NCI-H446 (cell line): ENCODE measurements around the gene GOLM1.
"Not testable (repeated sequence)": the region's sequence is repeated elsewhere in the genome, so short reads cannot be mapped to it uniquely, and the experiment has no call there.

Experiments
- DNase-seq, 2 experiments: peaks; one replicate each; lab custom pipeline; 2025; lab: John Stamatoyannopoulos, UW

The GOLM1 gene

DNA sequence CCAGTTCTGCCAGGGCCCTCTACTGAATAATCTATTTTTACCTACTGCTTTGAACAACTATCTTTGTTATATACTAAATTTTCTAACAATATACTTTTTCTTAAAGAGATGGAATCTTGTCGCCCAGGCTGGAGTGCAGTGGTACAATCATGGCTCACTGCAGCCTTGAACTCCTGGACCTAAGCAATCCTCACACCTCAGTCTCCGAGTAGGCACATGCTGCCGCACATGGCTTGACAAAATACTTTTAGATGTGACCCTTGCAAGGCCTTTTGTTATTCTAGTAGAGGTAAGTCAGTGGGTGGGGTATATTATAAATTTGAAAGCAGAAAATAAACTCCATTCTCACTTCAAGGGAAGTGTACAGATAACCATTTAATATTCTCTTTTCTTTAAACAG is 7.9 kb downstream of the GOLM1 start:
- no peak for DNase-seq

DNA sequence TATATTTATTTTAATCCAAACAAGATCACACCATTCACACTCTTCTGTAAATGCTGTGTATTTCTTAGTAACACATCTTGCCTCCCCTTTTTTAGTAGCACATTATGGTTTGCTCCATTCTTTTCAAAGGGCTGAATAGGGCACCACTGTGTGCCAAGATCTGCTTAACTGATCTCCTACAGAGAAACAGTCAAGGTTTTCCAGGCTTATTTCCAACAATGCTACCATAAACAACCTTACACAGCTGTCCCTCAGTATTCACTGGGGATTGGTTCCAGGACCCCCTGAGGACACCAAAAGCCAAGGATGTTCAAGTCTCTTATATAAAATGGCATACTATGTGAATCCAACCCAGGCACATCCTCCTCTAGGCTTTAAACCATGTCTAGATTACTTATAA is 16.5 kb downstream of the GOLM1 start:
- DNase-seq, result peak; percentile 72 to 86

DNA sequence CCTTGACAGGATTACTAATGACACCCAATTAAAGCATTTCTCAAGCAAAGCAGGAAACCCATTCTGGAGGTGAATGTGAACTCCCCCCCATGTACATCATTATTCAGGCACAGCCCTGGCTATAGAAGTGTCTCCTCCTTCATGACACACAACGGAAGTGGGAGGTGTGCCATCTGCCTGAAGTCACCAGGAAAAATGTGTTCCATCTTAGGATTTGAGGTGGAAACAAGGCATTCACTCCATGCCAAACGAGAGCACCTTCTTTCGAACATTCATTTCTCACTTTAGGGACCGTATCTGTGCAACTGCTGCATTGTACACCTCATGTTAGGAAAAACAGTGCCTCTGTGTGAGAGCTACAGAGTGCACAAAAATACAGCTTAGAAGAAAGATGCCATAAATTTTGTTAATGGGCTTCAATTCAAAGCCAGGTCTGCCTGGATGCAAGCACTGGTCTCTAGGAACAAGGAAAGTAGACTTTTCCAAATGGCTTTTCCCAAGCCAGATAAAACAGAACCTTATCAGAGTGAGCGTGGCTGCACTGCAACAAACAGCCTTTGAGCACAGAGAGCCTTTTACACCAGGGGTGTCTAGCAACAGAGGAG is 19.4 kb downstream of the GOLM1 start:
- DNase-seq, result peak; percentile 6 to 12

DNA sequence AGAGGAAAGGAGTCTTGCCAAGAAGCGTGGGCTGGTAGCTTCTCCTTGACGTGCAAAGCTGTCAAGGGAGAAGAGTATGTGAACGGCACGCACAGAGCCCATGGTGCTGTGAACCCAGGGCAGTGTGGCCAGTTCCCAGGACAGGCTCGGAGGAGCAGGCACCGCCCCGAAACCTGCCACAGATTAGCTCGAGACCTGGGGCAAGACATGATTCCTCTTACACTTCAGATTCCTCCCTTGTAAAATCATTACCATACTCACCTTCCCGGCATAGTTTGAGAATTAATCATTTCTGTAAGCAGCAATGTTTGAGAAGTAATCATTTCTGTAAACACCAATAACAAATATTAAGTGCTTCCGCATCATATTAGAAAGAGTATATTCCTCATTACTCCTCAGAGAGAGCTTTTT is 19.9 kb downstream of the GOLM1 start:
- DNase-seq, result no peak

DNA sequence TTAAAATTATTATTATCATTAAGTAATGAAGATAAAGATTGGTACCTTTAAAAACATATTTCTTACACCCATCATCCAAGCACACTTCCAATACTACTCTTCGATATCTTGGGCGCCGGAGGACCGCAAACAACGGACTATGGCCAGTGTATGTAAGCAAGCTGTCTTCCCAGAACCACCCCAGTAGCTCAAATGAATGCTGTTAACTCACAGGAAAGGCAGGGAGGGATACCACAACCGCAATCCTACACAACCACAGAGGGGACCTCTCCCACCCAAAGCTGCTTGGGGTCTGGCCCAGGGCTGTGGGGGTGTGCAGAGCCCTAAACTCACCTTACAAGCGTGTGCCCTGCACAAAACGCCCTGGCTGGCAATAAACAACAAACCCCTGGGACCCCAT is 20.6 kb downstream of the GOLM1 start:
- DNase-seq, result no peak

DNA sequence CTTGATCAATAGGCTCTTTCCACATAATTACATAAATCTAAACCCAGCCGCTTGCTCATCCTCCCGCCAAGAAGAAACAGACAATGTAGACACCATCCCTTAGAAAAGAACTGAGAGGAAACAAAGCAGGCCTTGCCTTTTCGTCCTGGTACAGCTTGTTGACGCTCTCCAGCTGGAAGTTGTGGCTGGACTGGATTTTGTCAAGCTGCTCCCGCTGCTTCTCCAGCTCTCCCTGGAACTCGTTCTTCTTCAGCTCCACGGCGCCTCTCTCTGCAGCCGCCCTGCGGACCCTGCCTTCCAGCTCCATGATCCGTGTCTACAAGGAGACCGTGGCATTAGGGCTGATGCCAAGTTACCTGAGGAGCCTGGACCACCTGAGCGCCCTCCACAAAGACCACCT is 22.1 kb downstream of the GOLM1 start:
- DNase-seq, result peak in 1 of 2 experiments; percentile 28

DNA sequence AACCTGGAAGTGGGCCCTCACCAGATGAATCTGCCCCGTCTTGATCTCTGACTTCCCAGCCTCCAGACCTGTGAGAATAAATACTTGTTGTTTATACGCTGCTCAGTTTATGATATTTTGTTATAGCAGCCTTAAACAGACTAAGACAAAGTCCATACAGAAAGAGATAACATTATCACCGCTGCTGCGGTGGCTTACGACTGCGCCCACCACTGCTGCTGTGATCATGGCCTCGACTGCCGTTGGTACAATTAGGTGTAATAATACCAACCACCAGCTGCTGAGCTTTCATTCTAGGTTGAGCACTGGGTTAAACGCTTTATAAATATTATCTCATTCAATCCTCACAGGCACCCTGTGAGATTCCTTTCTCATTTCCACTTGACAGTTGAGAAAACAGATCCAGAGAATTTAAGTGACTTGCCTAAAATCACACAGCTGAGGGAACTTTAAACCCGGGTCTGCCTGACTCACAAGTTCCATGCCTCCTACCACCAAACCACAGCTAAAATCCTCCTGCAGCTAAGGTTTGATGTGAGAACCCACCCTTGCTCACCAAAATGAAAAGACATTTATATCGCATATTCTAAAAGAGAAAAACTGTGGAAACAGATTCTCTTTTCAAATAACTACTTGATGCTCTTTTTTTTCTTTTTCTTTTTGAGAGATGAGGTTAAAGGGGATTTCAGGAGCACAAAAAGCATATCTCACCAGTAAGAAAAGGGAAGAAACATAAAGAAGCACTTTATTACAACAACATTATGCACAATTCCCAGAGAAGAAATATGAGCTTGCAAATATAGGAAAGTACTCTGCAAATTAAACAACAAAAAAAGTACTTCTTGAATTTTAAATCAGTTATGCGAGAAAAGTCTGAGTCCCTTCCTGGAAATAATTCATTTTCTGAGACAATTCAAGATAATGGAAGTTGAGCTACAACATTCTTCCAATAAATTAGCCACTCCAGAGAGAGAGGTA is 23.9 kb downstream of the GOLM1 start:
- no peak for DNase-seq

DNA sequence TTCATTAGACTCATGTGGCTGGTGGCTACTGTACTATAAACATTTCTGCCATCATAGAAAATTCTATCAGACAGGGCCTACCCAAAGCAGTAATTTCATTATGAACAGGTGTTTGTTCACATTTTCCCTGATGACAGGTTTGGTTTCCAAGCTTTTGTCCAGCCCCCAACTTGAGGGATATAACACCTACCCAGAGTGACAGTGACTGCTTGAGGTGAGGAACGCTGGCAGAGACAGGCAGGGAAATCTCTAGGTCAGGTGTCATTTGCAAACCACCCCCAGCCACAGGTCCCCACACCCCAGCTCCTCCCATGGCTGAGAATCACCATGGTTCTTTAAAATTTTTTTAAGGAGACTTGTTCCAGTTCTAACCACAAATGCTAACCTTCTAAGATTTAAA is 25.5 kb downstream of the GOLM1 start:
- no peak for DNase-seq

DNA sequence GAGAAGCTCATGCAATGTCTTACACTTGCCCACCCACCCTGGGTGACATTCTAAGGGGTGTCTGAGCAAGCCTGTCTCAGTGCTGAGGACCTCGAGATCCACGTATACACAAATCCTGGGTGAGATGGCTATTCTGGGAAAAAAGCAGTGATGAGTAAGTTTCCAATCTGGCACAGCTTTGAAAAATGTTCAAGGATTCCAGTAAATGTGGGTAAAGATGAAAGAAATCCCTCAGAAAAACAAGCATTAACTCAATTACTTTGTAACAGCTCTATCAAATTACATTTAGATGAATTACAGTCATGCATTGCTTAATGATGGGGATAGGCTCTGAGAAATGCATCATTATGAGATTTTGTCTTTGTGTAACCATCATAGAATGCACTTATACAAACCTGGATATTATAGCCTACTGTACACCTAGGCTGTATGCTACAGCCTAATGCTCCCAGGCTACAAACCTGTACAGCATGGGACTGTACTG is 26.9 kb downstream of the GOLM1 start:
- DNase-seq, result no peak

DNA sequence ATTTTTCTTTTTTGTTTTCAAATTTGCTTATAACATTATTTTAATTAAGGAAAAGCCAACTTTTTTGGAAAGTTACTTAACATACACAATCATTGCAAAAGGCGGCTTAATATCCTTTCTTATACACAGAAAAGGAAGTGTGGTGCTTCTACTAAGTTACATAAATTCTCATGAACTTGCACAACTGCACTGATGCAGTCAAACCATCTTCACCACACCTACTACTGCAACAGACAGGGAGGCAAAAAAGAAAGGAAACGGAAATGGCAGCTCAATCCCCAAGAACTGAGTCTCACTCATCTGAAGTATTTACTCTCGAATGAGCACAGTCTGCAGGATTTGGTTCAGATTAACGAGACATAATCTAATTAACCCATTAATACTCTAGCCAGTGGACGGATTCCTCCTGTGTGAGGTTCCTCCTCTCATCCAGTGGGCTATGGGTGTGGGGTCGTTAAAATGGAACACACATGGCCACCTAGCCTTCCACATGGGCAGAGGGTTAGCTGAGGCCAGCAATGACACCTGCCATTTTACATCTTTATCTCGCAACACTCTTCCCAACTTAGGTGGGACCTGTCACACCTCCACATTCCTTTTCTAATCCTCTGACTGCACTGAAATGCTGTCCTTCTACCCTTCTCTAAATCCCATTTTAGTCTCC is 30.0 kb downstream of the GOLM1 start:
- DNase-seq, result no peak

DNA sequence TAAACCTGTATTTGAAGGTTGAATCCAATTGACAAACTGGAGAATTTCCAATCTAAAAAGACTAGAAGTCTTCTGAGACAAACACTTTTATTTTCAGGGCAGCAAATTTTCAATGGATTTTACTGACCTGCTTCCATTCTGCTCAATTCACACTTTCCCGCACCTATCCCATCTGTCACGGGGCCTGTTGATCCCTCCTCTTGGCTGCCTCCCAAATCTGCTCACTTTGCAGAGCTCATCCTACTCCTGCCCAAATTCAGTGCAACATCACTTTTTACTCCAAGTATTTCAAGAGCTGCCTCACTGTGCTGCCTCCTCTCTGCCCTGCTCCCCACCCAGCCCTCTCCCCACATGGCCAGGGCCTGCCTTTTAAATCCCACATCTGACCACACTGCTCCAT is 35.1 kb downstream of the GOLM1 start:
- DNase-seq, result peak; percentile 7 to 65

DNA sequence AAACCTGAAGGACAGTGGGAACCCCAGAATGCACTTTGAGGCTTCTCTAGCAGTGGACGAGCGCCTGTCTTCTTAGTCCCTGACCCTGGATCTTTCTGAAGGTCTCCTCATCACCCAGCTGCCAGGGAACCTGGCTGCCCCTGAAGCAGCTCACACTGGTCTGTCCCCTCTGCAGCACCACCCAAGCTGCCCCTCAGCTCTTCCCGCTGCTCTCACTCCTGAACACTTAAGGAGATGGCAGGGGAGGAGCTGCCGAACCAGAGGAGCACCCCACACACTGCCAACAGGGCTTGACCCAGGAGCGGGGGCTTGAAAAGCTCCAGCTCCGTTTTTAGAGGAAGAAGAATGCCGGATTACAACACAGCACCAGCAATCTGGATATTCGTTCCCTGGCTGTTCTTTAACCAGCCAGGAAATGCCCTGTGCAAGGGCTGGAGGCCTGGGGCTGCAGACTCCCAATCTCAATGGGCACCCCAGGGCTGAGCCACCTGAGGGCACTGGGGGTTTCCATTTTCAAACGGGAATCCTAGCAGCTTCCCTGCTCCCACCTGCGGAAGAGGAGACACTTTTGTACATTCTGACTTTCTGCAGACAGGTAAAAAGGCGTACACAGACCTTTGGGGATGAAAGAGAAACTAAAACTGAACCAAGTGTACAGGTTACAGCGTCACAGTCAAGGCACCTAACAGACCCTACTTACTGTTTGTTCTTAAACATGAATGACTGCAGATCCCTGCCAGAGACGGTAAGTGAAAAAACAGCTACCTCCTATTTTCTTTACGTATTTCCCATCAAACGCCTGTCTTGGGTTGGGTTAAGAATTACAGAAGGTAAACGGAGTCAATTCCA is 36.3 kb downstream of the GOLM1 start:
- no peak for DNase-seq

DNA sequence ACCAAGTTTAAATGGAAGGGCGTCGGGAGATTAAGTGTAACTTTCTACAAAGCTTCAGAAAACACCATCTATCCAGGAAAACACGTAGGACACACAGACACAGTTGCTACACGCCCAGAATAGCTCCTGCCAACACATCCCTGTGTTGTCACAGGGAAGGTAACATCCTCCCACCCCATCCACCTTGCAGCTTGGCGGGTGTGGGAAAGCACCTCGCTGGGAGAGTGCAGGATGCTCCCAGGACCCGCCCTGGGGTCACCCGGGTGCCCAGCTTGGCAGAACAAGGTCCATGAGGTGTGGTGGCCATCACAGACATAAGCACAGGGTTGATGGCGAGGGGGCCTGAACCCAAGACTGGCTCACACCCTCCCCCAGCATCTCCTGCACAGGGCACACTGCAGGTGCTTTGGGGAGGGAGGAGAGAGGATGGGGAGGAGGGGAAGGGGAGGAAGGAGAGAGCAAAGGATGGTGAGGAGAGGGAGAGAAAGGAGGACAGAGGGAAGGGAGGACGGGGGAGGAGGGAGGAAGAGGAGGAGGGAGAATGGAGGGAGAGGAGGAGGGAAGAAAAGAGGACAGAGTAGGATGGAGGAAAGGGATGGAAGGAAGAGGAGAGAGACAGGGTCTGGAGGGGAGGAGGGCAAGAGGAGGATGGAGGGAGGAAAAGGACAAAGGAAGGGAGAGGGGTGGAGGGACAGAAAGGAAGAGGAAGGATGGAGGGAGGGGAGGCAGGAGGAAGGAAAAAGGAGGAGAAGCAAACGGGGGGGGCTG is 37.2 kb downstream of the GOLM1 start:
- no peak for DNase-seq

DNA sequence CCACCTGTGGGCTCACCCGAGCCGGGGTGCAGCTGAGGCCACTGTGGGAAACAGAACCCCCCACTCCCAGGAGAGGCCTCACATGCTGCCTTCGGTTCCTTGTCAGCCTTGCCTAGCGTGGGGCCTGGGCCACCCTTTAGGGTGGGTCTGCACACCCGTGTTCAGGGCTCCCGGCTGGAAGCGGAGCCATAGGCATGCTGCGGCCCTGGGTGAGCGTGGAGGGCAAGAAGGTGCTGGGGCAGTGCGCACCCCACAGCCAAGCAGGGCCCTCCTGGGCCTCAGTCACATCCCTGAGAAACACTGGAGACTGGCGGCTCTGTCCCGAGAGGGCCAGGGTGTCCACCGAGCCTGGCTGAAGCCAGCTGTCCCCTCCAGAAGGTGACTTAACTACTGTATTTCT is 41.9 kb downstream of the GOLM1 start:
- DNase-seq, result no peak

DNA sequence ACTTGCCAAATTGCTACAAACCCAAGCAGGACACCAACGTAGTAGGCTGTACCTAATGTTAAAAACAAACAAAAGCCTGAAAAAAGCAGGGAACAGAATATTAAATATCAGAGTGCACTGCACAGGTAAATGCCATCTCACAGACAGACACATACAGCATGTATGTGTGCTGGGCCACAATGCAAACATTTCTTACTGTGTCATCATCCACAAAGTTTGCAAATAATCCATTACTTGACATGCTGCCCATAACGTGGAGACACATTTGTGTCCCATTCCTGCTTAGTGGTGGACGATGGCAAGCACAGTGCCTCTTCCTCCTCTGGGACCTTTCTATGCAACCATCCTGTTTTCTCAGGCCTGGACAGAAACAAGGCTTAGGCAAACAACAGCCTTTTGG is 44.7 kb downstream of the GOLM1 start:
- DNase-seq, result no peak

DNA sequence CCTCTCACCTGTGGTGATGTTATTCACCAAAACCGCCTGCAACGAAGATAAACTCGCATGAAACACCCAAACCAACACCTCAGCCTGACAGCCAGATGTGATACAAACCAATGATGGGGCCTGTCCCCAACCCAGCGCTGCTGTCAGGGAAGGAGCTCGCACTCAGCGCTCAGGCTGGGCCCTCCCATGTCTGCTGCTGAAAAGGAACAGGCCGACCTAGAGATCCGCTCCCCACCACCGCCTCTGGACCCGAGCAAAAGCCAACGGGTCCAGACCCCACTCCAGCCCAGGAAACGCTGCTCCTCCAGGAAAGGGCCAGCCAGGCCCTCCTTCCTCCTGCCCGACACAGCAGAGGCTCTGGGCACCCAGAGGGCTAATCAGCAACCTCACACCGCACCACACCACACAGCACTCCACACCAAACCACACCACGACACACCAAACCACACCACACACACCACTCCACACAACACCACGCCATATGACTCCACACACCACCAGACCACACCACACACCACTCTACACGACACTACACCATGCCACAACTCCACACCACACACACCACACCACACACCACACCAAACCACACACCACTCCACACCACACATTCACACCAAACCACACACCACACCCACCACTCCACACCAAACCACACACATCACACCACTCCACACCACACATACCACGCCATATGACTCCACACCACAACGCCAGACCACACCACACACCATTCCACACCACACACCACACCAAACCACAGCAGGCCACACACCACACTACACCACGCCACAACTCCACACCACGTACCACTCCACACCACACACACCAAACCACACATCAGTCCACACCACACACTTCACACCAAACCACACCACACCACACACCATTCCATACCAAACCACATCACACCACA is 46.5 kb downstream of the GOLM1 start:
- no peak for DNase-seq

DNA sequence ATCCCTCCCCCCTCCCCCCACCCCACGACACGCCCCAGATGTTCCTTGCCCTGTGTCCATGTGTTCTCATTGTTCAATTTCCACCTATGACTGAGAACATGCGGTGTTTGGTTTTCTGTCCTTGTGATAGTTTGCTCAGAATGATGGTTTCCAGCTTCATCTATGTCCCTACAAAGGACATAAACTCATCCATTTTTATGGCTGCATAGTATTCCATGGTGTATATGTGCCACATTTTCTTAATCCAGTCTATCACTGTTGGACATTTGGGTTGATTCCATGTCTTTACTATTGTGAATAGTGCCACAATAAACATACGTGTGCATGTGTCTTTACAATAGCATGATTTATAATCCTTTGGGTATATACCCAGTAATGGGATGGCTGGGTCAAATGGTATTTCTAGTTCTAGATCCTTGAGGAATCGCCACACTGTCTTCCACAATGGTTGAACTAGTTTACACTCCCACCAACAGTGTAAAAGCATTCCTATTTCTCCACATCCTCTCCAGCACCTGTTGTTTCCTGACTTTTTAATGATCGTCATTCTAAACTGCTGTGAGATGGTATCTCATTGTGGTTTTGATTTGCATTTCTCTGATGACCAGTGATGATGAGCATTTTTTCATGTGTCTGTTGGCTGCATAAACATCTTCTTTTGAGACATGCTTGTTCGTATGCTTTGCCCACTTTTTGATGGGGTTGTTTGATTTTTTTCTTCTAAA is 51.2 kb downstream of the GOLM1 start:
- DNase-seq, result not testable (repeated sequence)

DNA sequence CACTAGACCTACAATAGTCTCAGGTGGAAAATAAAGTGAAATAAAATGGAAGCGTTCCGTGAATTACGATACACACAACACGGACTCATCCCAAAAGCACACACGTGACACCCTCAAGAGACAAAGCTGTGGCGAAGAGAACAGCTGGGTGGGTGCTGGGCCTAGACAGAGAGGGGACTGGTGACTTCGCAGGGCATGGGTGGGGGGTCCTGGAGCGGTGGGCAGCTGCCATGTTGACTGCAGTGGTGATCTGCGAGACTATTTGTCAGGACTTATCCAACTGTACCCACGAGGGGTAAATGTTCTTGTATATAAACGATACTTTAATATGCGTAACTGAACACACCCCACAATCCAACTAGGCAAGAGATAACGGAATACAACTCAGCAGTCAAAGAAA is 52.0 kb downstream of the GOLM1 start:
- no peak for DNase-seq

DNA sequence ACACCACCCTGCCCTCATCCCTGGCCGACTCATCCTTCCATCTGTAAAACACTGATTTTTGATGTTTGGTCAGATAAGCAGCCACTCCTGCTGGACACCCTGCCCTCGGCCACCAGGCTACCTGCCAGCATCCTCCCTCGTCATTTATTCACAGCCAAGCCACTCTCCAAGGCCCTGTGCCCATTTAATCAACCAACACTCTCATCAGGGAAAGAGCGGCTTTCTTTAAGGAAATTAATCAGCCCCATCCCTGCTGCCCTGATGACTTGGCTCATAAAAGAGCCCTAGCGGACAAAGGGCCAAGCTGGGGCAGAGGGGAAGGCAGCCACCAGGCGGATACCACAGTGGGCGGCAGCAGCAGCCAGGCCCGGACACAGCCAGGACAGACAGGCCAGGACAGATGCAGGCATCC is 52.4 kb downstream of the GOLM1 start:
- no peak for DNase-seq
